IMR-90 (cell line): ENCODE measurements around the gene PLA2G15. TPM values are rescaled to one million over a fixed set of nuclear protein-coding genes. Genes with fewer than 3 reads are reported as not detected.

Experiments used
- ATAC-seq: fragments of 200-7000 bp; cut with Tn5 transposase; 2 replicates; pipeline ENCODE4 v1.9.1; 2020; ENCODE audit warnings: low read depth, mild to moderate bottlenecking, moderate library complexity
- BruUV-seq: library from RNA; stranded (reverse); fragments of 400-500 nt; replicated peaks from 2 replicates; lab custom pipeline; 2021; lab: Mats Ljungman, UMichigan
- CTCF ChIA-PET: fragments of 300-600 bp; formaldehyde crosslinking; extraction: SDS; loops from one replicate; lab custom pipeline; 2021; ENCODE audit warnings: antibody characterized with exemption; lab: Yijun Ruan, JAX
- POLR2A ChIA-PET: fragments of 300-600 bp; sonication (Branson Sonifier 250); formaldehyde crosslinking; loops from one replicate; lab custom pipeline; 2022; ENCODE audit warnings: antibody characterized with exemption; ENCODE audit not compliant: unreplicated experiment; lab: Charles Lee
- DNase-seq: peaks from one replicate; pipeline ENCODE4 v3.0.0; 2013
- H2AFZ ChIP-seq: replicated peaks from 2 replicates; pipeline ENCODE3; 2013; ENCODE audit warnings: low read length, mild to moderate bottlenecking; ENCODE audit not compliant: poor library complexity
- H2AK5ac ChIP-seq: 2 replicates; pipeline ENCODE4 v1.6.1; 2013; ENCODE audit warnings: low read depth, low read length, inconsistent platforms
- H2AK9ac ChIP-seq: replicated peaks from 2 replicates; pipeline ENCODE3; 2013; ENCODE audit warnings: mild to moderate bottlenecking, low read depth, low read length, moderate library complexity; ENCODE audit not compliant: poor library complexity
- H2BK120ac ChIP-seq: 2 replicates; pipeline ENCODE4 v1.6.1; 2013; ENCODE audit warnings: low read depth, low read length, inconsistent platforms
- H2BK15ac ChIP-seq: 3 replicates; pipeline ENCODE4 v1.6.1; 2013; ENCODE audit warnings: low read depth, low read length, inconsistent platforms
- H2BK20ac ChIP-seq: 2 replicates; pipeline ENCODE4 v1.6.1; 2013; ENCODE audit warnings: low read depth, mild to moderate bottlenecking, inconsistent platforms, low read length, moderate library complexity
- H2BK5ac ChIP-seq: 2 replicates; pipeline ENCODE4 v1.6.1; 2013; ENCODE audit warnings: mild to moderate bottlenecking, low read depth, low read length, inconsistent platforms; ENCODE audit not compliant: poor library complexity, severe bottlenecking
- H3K14ac ChIP-seq: replicated peaks from 2 replicates; pipeline ENCODE4 v1.6.1; 2013; ENCODE audit warnings: low read depth, low read length, inconsistent platforms
- H3K18ac ChIP-seq: 2 replicates; pipeline ENCODE4 v1.6.1; 2013; ENCODE audit warnings: low read depth, low read length, control low read depth
- H3K23ac ChIP-seq: 2 replicates; pipeline ENCODE4 v1.6.1; 2013; ENCODE audit warnings: low read depth, low read length, inconsistent platforms
- H3K27ac ChIP-seq: 2 replicates; pipeline ENCODE4 v1.5.1; 2013; ENCODE audit warnings: mild to moderate bottlenecking, control low read depth, low read length; ENCODE audit not compliant: insufficient read depth
- H3K27me3 ChIP-seq: 2 replicates; pipeline ENCODE4 v1.6.1; 2013; ENCODE audit warnings: low read length; ENCODE audit not compliant: control insufficient read depth, insufficient read depth
- H3K36me3 ChIP-seq: 2 replicates; pipeline ENCODE4 v1.6.1; 2013; ENCODE audit warnings: low read length, mixed read lengths; ENCODE audit not compliant: control insufficient read depth, insufficient read depth
- H3K4ac ChIP-seq: 2 replicates; pipeline ENCODE4 v1.6.1; 2013; ENCODE audit warnings: low read depth, low read length, inconsistent platforms
- H3K4me1 ChIP-seq: 2 replicates; pipeline ENCODE4 v1.6.1; 2013; ENCODE audit warnings: low read length, mixed read lengths; ENCODE audit not compliant: control insufficient read depth, insufficient read depth
- H3K4me2 ChIP-seq: 2 replicates; pipeline ENCODE4 v1.6.1; 2013; ENCODE audit warnings: low read depth, mild to moderate bottlenecking, control low read depth, low read length, moderate library complexity
- H3K4me3 ChIP-seq: 2 replicates; pipeline ENCODE4 v1.5.1; 2013; ENCODE audit warnings: low read depth, mild to moderate bottlenecking, control low read depth, low read length, moderate library complexity; ENCODE audit not compliant: insufficient read depth
- H3K56ac ChIP-seq: 2 replicates; pipeline ENCODE4 v1.6.1; 2013; ENCODE audit warnings: low read length, inconsistent platforms; ENCODE audit not compliant: insufficient read depth; ENCODE audit errors: extremely low read depth
- H3K79me1 ChIP-seq, 2 experiments: 2 replicates each; pipeline ENCODE4 v1.6.1; 2013; ENCODE audit warnings: low read length in 2 of 2, inconsistent platforms in 1 of 2, low read depth in 1 of 2
- H3K9ac ChIP-seq: 2 replicates; pipeline ENCODE4 v1.6.1; 2013; ENCODE audit warnings: low read depth, low read length, control low read depth
- H3K9me1 ChIP-seq: 2 replicates; pipeline ENCODE4 v1.6.1; 2013; ENCODE audit warnings: low read length, inconsistent platforms; ENCODE audit not compliant: insufficient read depth
- H3K9me3 ChIP-seq: 2 replicates; pipeline ENCODE4 v1.6.1; 2013; ENCODE audit warnings: low read length; ENCODE audit not compliant: control insufficient read depth, insufficient read depth
- H4K20me1 ChIP-seq: 2 replicates; pipeline ENCODE4 v1.6.1; 2013; ENCODE audit warnings: low read length, inconsistent platforms; ENCODE audit not compliant: insufficient read depth
- H4K5ac ChIP-seq: 2 replicates; pipeline ENCODE4 v1.6.1; 2013; ENCODE audit warnings: mild to moderate bottlenecking, low read depth, low read length, control low read depth
- H4K8ac ChIP-seq, 2 experiments: 2 replicates each; pipeline ENCODE4 v1.6.1; 2013; ENCODE audit warnings: low read depth in 2 of 2, low read length in 2 of 2, control low read depth in 1 of 2, inconsistent platforms in 1 of 2
- H4K91ac ChIP-seq: 2 replicates; pipeline ENCODE4 v1.6.1; 2013; ENCODE audit warnings: low read depth, low read length, inconsistent platforms; ENCODE audit not compliant: insufficient read depth
- CEBPB ChIP-seq: IDR thresholded peaks from 2 replicates; pipeline ENCODE4 v1.6.1; 2012; ENCODE audit warnings: low read depth, low read length, improper control_type of control experiment
- SMC3 ChIP-seq: fragments of 150-350 bp; IDR thresholded peaks from 2 replicates; pipeline ENCODE4 v1.6.1; 2016; ENCODE audit warnings: low read depth, mild to moderate bottlenecking, antibody characterized with exemption, low read length, moderate library complexity
- WGBS, 2 experiments: methylation state at CpG; one replicate each; pipeline versions ENCODE4 v1.1.5 to v1.1.7; 2013; ENCODE audit warnings: missing lambda C conversion rate in 2 of 2; ENCODE audit not compliant: insufficient read length in 1 of 2; ENCODE audit errors: extremely low coverage in 2 of 2; 5-methylcytosine and 5-hydroxymethylcytosine counted together
- dilution Hi-C: fragments of 300-500 bp; cut with HindIII; formaldehyde crosslinking; loops from one replicate; pipeline ENCODE4 v1.14.3; 2018; ENCODE audit warnings: low sequenced_read_pairs; ENCODE audit not compliant: unreplicated experiment
- in situ Hi-C: fragments of 300-500 bp; cut with MboI; formaldehyde crosslinking; loops from 3 replicates; pipeline ENCODE4 v1.14.3; 2019; ENCODE audit warnings: low sequenced_read_pairs, inconsistent platforms, mixed read lengths
- intact Hi-C: fragments of 100-400 bp; cut with micrococcal nuclease; formaldehyde crosslinking; loops from 2 replicates; pipeline ENCODE4 v1.10.0; 2022
- polyA plus RNA-seq, 3 experiments: library from polyadenylated mRNA; depleted of rRNA; stranded (reverse); fragments of >200 nt; gene quantifications; 2 replicates each; pipeline ENCODE4 v1.2.3, GENCODE V29; 2012; ENCODE audit warnings: low replicate concordance in 1 of 3
- total RNA-seq: library from RNA; depleted of rRNA; stranded (reverse); fragments of >200 nt; gene quantifications from 2 replicates; pipeline ENCODE4 v1.2.3, GENCODE V29; 2012
- TF ChIP-seq, protein P1 (sequence below): fragments of 150-350 bp; IDR thresholded peaks from 2 replicates; pipeline ENCODE4 v1.6.1; 2016; ENCODE audit warnings: low read depth, mild to moderate bottlenecking, low read length, moderate library complexity, borderline replicate concordance

Gene PLA2G15
- total and polyA plus RNA-seq, 2 of the 4 experiments (the other 2 are of a cell fraction), result 19.5 to 31.7 TPM

DNA sequence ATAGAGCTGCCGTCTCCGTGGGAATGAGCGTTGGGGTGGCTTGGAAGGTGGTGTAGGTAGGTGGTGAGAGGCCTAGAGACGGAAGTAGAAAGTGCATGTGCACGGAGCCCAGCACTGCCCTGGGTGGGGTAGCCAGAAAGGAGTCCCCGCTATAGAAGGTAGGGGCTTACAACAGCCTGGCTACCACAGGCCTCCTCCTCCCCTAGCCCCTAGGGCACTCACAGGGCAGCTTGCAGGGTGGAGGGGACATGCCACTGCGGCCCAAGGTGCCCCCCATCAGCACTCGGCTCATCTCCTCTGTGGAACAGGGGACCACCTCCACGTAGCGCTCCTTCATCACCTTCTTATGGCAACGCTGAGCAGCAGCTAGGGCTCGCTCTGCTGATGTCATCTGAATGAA lies 14.2 kb upstream of the PLA2G15 start:
- TF ChIP-seq, protein P1, sequence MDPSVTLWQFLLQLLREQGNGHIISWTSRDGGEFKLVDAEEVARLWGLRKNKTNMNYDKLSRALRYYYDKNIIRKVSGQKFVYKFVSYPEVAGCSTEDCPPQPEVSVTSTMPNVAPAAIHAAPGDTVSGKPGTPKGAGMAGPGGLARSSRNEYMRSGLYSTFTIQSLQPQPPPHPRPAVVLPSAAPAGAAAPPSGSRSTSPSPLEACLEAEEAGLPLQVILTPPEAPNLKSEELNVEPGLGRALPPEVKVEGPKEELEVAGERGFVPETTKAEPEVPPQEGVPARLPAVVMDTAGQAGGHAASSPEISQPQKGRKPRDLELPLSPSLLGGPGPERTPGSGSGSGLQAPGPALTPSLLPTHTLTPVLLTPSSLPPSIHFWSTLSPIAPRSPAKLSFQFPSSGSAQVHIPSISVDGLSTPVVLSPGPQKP, result no peak
- TF ChIP-seq SMC3, result no peak
- no peak for TF ChIP-seq CEBPB
- 96% methylated on average over 7 of the region's 12 CpGs; no CpG with 5 or more reads in 1 of the 2 experiments for WGBS, 2 experiments
- Histone ChIP-seq H3K56ac (no peak overlapping the region), H3K27ac (no peak overlapping the region), H3K4ac (no peak overlapping the region), H2AK5ac (no peak overlapping the region), H2AK9ac (no peak overlapping the region), H3K9ac (no peak overlapping the region), H3K4me3 (no peak overlapping the region), H3K14ac (no peak overlapping the region), H3K23ac (no peak overlapping the region), H3K27me3 (no peaks in the 10 kb centered on the region), H3K36me3 (peaks cover 6% of the 10 kb centered on the region), H2BK120ac (no peak overlapping the region), H4K5ac (no peak overlapping the region), H2BK20ac (no peak overlapping the region), H2BK5ac (no peak overlapping the region), H3K18ac (no peak overlapping the region), H4K91ac (no peak overlapping the region), H2AFZ (no peak overlapping the region), H4K20me1 (0 out of 2 replicates have a peak, but pooled peaks cover 3% of the 10 kb centered on the region), H3K4me2 (no peak overlapping the region), H3K4me1 (peaks cover 5% of the 10 kb centered on the region), H3K79me1 (peaks cover 0 to 3% of the 10 kb centered on the region in 2 experiments; a peak in 1 of 4 replicates), H2BK15ac (no peak overlapping the region), H3K9me1 (no peaks in the 10 kb centered on the region), H4K8ac (no peak overlapping the region), H3K9me3 (no peaks in the 10 kb centered on the region)
- DNase-seq (no peak), ATAC-seq (no peak)
- dilution Hi-C loops (no loop called here), in situ Hi-C loops (no loop called here), intact Hi-C loops (no loop called here)
- no TSS peak for BruUV-seq
- ChIA-PET CTCF (no interaction called here), POLR2A (no interaction called here)
